HUES6 (cell line): Measurements from ENCODE around the gene NUDCD3.

ENCODE experiments used
- H3K27ac ChIP-seq: 2 replicates; pipeline ENCODE4 v1.7.0; 2013; ENCODE audit warnings: low read depth, mild to moderate bottlenecking, low read length, inconsistent platforms
- H3K27me3 ChIP-seq: 2 replicates; pipeline ENCODE4 v1.6.1; 2013; ENCODE audit warnings: low read length; ENCODE audit not compliant: control insufficient read depth, insufficient read depth
- H3K36me3 ChIP-seq: 2 replicates; pipeline ENCODE4 v1.6.1; 2013; ENCODE audit warnings: low read length; ENCODE audit not compliant: control insufficient read depth, insufficient read depth
- H3K4me1 ChIP-seq: 2 replicates; pipeline ENCODE4 v1.6.1; 2013; ENCODE audit warnings: low read length; ENCODE audit not compliant: control insufficient read depth, insufficient read depth
- H3K4me3 ChIP-seq: 2 replicates; pipeline ENCODE4 v1.5.1; 2013; ENCODE audit warnings: low read depth, low read length
- H3K9ac ChIP-seq: one replicate; pipeline ENCODE4 v1.6.1; 2013; ENCODE audit warnings: mild to moderate bottlenecking, low read length
- H3K9me3 ChIP-seq: 2 replicates; pipeline ENCODE4 v1.6.1; 2013; ENCODE audit warnings: low read depth, low read length; ENCODE audit not compliant: control insufficient read depth, insufficient read depth

NUDCD3 gene

GRCh38 chr7:44336491-44336890 lies 154.0 kb downstream of the NUDCD3 start:
- H3K36me3 ChIP-seq = no peaks in the 10 kb centered on the region
- 0 out of 2 replicates have a peak, but pooled peaks cover 4% of the 10 kb centered on the region for H3K4me1 ChIP-seq
- no peak overlapping the region for H3K9ac ChIP-seq
- peaks cover 7% of the 10 kb centered on the region; the same call in 1 of the 2 replicates for H3K27me3 ChIP-seq
- no peak overlapping the region for H3K27ac ChIP-seq
- no peaks in the 10 kb centered on the region for H3K9me3 ChIP-seq
- no peak overlapping the region for H3K4me3 ChIP-seq

- Histone ChIP-seq H3K9me3 (no peaks in the 10 kb centered on the region), H3K36me3 (no peaks in the 10 kb centered on the region), H3K9ac (no peak overlapping the region), H3K4me1 (0 out of 2 replicates have a peak, but pooled peaks cover 4% of the 10 kb centered on the region), H3K27ac (no peak overlapping the region), H3K27me3 (peaks cover 8% of the 10 kb centered on the region; the same call in 1 of the 2 replicates), H3K4me3 (no peak overlapping the region)
Measured at GRCh38 chr7:44335184-44335583, 155.3 kb downstream of the NUDCD3 start.

- Histone ChIP-seq H3K27ac (no peak overlapping the region), H3K4me3 (no peak overlapping the region), H3K36me3 (no peaks in the 10 kb centered on the region), H3K9me3 (no peaks in the 10 kb centered on the region), H3K9ac (no peak overlapping the region), H3K4me1 (0 out of 2 replicates have a peak, but pooled peaks cover 4% of the 10 kb centered on the region), H3K27me3 (peaks cover 13% of the 10 kb centered on the region; the same call in 1 of the 2 replicates)
Measured at GRCh38 chr7:44334734-44335097, 155.7 kb downstream of the NUDCD3 start.

- no peaks in the 10 kb centered on the region for H3K9me3 ChIP-seq
- no peak overlapping the region for H3K9ac ChIP-seq
- H3K27me3 ChIP-seq = peaks cover 17% of the 10 kb centered on the region; the same call in 1 of the 2 replicates
- H3K4me3 ChIP-seq = no peak overlapping the region
- H3K36me3 ChIP-seq = no peaks in the 10 kb centered on the region
- no peak overlapping the region for H3K27ac ChIP-seq
- 0 out of 2 replicates have a peak, but pooled peaks cover 4% of the 10 kb centered on the region for H3K4me1 ChIP-seq
Measured at GRCh38 chr7:44333911-44334733, 156.3 kb downstream of the NUDCD3 start.

- Histone ChIP-seq H3K36me3 (no peaks in the 10 kb centered on the region), H3K4me1 (0 out of 2 replicates have a peak, but pooled peaks cover 4% of the 10 kb centered on the region), H3K9me3 (no peaks in the 10 kb centered on the region), H3K9ac (no peak overlapping the region), H3K27ac (no peak overlapping the region), H3K4me3 (no peak overlapping the region), H3K27me3 (peaks cover 36% of the 10 kb centered on the region)
Measured at GRCh38 chr7:44331682-44332081, 158.8 kb downstream of the NUDCD3 start.

GRCh38 chr7:44330331-44330730 lies 160.1 kb downstream of the NUDCD3 start:
- Histone ChIP-seq H3K9me3 (no peaks in the 10 kb centered on the region), H3K4me1 (0 out of 2 replicates have a peak, but pooled peaks cover 4% of the 10 kb centered on the region), H3K27ac (no peak overlapping the region), H3K9ac (no peak overlapping the region), H3K36me3 (no peaks in the 10 kb centered on the region), H3K4me3 (no peak overlapping the region), H3K27me3 (peaks cover 46% of the 10 kb centered on the region)

GRCh38 chr7:44329888-44330287 lies 160.6 kb downstream of the NUDCD3 start:
- H3K27me3 ChIP-seq = peaks cover 51% of the 10 kb centered on the region
- no peak overlapping the region for H3K27ac ChIP-seq
- no peaks in the 10 kb centered on the region for H3K9me3 ChIP-seq
- 0 out of 2 replicates have a peak, but pooled peaks cover 4% of the 10 kb centered on the region for H3K4me1 ChIP-seq
- H3K36me3 ChIP-seq = no peaks in the 10 kb centered on the region
- no peak overlapping the region for H3K9ac ChIP-seq
- H3K4me3 ChIP-seq = no peak overlapping the region
